Choroid plexus epithelial cell (primary cell): Measurements from ENCODE around the gene GREB1L.

Experiments used
- DNase-seq: peaks from one replicate; pipeline ENCODE4 v3.0.0-alpha.2; 2010; ENCODE audit warnings: low read depth
- H3K4me3 ChIP-seq: 2 replicates; pipeline ENCODE4 v1.5.1; 2011; ENCODE audit warnings: low read depth, mild to moderate bottlenecking, control low read depth, low read length, moderate library complexity
- CTCF ChIP-seq: conservative IDR thresholded peaks from 2 replicates; pipeline ENCODE4 v1.5.1; 2011; ENCODE audit warnings: low read depth, mild to moderate bottlenecking, control low read depth, inconsistent platforms, low read length, moderate library complexity

The GREB1L gene

GRCh38 chr18:21456428-21457178 is 214.6 kb downstream of the GREB1L start:
- DNase-seq = no peak
- no peak for TF ChIP-seq CTCF
- no peak overlapping the region for H3K4me3 ChIP-seq

- no peak overlapping the region for H3K4me3 ChIP-seq
- no peak for TF ChIP-seq CTCF
- DNase-seq = peak; percentile 27
These were observed 215.1 kb downstream of the GREB1L start for GRCh38 chr18:21457179-21457535.

- no peak overlapping the region for H3K4me3 ChIP-seq
- no peak for DNase-seq
- no peak for TF ChIP-seq CTCF
These were observed 216.3 kb downstream of the GREB1L start for GRCh38 chr18:21458310-21458709.

- TF ChIP-seq CTCF = no peak
- DNase-seq = no peak
- H3K4me3 ChIP-seq = no peak overlapping the region
These were observed 216.8 kb downstream of the GREB1L start for GRCh38 chr18:21458788-21459187.

GRCh38 chr18:21459706-21460286 is 217.8 kb downstream of the GREB1L start:
- DNase-seq = no peak
- no peak for TF ChIP-seq CTCF
- no peak overlapping the region for H3K4me3 ChIP-seq

- no peak for DNase-seq
- H3K4me3 ChIP-seq = no peak overlapping the region
- TF ChIP-seq CTCF = no peak
These were observed 219.4 kb downstream of the GREB1L start for GRCh38 chr18:21461460-21461859.

GRCh38 chr18:21463718-21464117 is 221.7 kb downstream of the GREB1L start:
- no peak for DNase-seq
- no peak for TF ChIP-seq CTCF
- no peak overlapping the region for H3K4me3 ChIP-seq
